ENCODE results near the gene RAPGEF2. TPM values are rescaled to one million over a fixed set of nuclear protein-coding genes. Genes with fewer than 3 reads are reported as not detected.

RAPGEF2 gene
- total RNA-seq, 1 experiment from 2014 or later: 37.1 TPM

GRCh38 chr4:159279084-159279483, 176.2 kb downstream of the RAPGEF2 start:
- Histone ChIP-seq H3K14ac (ENCODE audit: insufficient read depth, low read length) (no peak overlapping the region), H3K56ac (ENCODE audit: insufficient read length, low read depth, low read length) (no peak overlapping the region), H4K91ac (ENCODE audit: insufficient read length, low read depth, low read length) (no peak overlapping the region), H3K27me3 (ENCODE audit: insufficient read depth, low read length) (no peaks in the 10 kb centered on the region), H3T11ph (ENCODE audit: low read length) (no peak overlapping the region), H3K18ac (ENCODE audit: insufficient read length, low read depth, low read length) (no peak overlapping the region), H3K27ac (ENCODE audit: insufficient read length, low read depth, low read length) (no peak overlapping the region), H2AFZ (ENCODE audit: low read length) (no peak overlapping the region), H2BK20ac (ENCODE audit: low read depth, low read length, poor library complexity, severe bottlenecking) (no peak overlapping the region), H4K5ac (ENCODE audit: insufficient read length, low read depth, low read length) (no peak overlapping the region), H4K8ac (replicated peaks; ENCODE audit: insufficient read length, low read depth, low read length) (no peak overlapping the region), H3K79me1 (ENCODE audit: insufficient read depth, low read depth, low read length, poor library complexity, severe bottlenecking) (no peaks in the 10 kb centered on the region), H2BK12ac (ENCODE audit: insufficient read length, low read depth, low read length) (no peak overlapping the region), H3K9me3 (ENCODE audit: control insufficient read depth, low read depth, low read length) (no peaks in the 10 kb centered on the region), H4K20me1 (ENCODE audit: control insufficient read depth, insufficient read depth, insufficient read length) (no peaks in the 10 kb centered on the region), H2AK5ac (ENCODE audit: insufficient read length, low read length) (no peak overlapping the region), H2BK120ac (ENCODE audit: low read depth, low read length, poor library complexity, severe bottlenecking) (no peak overlapping the region), H3K4ac (ENCODE audit: low read depth, low read length) (no peak overlapping the region), H3K4me2 (ENCODE audit: insufficient read depth, insufficient read length, low read length) (no peak overlapping the region), H2BK5ac (ENCODE audit: insufficient read length, low read length) (no peak overlapping the region), H2BK15ac (ENCODE audit: low read depth, low read length) (no peak overlapping the region), H3K4me1 (ENCODE audit: insufficient read depth, low read length) (peaks cover 1% of the 10 kb centered on the region; the same call in 1 of the 2 replicates), H3K9ac (ENCODE audit: extremely low read depth, insufficient read length, low read length) (no peak overlapping the region), H3K23ac (ENCODE audit: insufficient read length, low read depth, low read length) (peak overlapping the region; percentile 16), H3K79me2 (ENCODE audit: insufficient read depth, low read length) (no peaks in the 10 kb centered on the region), H3K23me2 (ENCODE audit: insufficient read length, low read depth, low read length, poor library complexity, severe bottlenecking) (no peaks in the 10 kb centered on the region)
- no CpG with 5 or more reads among the region's 6 CpGs for WGBS (ENCODE audit: extremely low coverage, insufficient read length, low lambda C conversion rate)
- Mint-ChIP-seq H3K4me3 (no peak overlapping the region), H3K9me3 (no peaks in the 10 kb centered on the region; a peak in 1 of 5 replicates), H3K27ac (no peak overlapping the region), H3K27me3 (ENCODE audit: low read depth) (no peaks in the 10 kb centered on the region), H3K4me1 (peaks cover 17 to 20% of the 10 kb centered on the region in 2 experiments), H3K36me3 (ENCODE audit: insufficient read depth in 1 of 3, low read depth in 3 of 3) (no peaks in the 10 kb centered on the region)
- TF ChIP-seq, protein P1, sequence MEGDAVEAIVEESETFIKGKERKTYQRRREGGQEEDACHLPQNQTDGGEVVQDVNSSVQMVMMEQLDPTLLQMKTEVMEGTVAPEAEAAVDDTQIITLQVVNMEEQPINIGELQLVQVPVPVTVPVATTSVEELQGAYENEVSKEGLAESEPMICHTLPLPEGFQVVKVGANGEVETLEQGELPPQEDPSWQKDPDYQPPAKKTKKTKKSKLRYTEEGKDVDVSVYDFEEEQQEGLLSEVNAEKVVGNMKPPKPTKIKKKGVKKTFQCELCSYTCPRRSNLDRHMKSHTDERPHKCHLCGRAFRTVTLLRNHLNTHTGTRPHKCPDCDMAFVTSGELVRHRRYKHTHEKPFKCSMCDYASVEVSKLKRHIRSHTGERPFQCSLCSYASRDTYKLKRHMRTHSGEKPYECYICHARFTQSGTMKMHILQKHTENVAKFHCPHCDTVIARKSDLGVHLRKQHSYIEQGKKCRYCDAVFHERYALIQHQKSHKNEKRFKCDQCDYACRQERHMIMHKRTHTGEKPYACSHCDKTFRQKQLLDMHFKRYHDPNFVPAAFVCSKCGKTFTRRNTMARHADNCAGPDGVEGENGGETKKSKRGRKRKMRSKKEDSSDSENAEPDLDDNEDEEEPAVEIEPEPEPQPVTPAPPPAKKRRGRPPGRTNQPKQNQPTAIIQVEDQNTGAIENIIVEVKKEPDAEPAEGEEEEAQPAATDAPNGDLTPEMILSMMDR (conservative IDR thresholded peaks at IDR 0.05): no peak
- no peak for DNase-seq
